Activated CD4-positive, CD25-positive, alpha-beta regulatory T cell treated with anti-CD3 and anti-CD28 coated beads, Interleukin-2, amount 50 U/mL, for 24 hours (primary cell): ENCODE results near the gene RNF11.

Source experiments
- ATAC-seq, 2 donors: fragments of 150-1000 bp; cut with Tn5 transposase; one replicate each; pipeline ENCODE4 v1.10.0; 2021; ENCODE audit warnings: mild to moderate bottlenecking in 1 of 2, moderate library complexity in 1 of 2

The RNF11 gene

DNA sequence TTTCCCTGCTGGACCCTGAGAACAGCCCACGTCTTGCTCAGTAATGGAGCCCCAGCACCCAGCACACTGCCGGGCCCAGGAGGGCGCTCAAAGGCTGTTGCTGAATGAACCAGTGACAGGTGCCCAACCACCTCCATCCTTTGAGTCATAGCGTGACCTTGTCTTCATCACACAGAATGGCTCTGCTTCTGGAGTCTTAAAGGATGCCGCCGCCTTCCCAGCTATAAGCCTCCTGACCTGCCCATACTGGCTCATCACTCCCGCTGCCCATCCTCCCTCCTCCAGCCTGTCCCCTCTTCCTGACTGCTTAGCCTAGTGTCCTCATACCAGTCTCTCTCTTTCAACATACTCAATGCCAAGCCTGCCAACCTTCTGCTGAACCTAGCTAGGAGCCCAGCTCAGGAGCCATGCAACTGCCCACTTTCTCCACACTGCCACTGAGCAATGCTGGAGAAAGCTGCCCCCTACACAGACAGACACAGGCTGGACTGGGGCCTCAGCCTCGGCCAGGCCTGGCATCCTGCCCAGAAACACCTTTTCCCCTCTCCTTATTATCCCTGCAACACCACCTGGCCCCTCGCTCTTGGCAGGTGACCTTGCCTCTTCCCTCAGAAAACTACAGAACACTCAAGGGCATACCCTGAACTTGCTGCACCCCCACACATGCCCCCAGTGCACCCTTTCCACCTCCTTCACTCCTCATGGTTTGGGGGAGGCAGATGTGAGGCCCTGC is 80.2 kb downstream of the RNF11 start:
- no peak for ATAC-seq

DNA sequence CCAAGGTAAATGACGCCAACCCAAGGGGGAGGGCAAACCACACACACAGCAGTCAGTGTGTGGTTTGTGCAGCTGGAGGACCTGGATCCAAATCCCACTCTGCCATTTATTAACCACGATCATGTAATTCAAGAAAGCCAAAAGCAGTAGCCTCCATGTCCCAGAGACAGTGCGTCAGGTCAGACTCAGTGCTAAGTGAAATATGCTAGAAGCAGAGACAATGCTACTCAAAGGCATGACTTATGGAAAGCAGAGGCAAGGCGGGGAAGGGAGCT is 80.7 kb downstream of the RNF11 start:
- ATAC-seq, result no peak

DNA sequence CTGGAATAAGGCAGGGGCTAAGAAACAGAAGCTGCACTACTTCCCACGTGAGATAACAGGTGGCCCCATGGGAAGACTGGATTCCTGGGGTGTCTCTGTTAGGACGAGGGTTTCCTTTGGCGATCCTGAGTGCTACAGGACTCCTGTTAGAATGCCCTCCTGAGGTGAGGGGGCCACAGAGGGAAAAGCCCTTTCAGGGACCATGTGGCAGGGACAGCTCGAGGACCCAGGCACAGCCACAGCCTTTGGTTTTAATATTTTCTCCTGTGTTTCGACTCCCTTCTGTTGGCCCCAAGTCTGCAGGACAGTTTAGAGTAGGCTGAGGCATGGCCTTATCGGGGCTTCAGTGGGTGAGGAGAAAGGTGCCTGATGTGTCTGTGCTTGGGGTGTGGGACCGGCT is 81.7 kb downstream of the RNF11 start:
- ATAC-seq, result no peak

GRCh38 chr1:51320967-51321923 is 85.2 kb downstream of the RNF11 start:
- ATAC-seq, result no peak

DNA sequence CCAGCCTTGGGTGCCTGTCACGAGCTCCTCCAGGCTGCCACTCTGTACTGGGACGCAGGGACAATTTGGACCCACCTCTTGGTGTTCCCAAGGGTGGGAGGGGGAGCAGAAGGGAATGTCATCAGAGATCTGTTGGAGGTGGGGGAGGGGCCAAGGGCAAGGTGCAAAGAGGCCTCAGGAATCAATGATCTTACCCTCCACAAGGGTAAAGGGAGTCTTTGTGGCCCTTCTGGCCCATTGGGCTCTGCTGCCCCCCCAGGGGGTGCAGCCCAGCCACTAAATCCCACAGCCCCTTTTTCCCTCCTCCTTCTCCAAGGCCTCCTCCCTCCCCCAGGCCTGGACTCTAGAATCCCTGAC is 85.8 kb downstream of the RNF11 start:
- no peak for ATAC-seq

GRCh38 chr1:51322417-51323101 is 86.5 kb downstream of the RNF11 start:
- ATAC-seq, result no peak
